Heart right ventricle (tissue), 16 donors: ENCODE measurements around the gene NOX5. TPM values are rescaled to one million over a fixed set of nuclear protein-coding genes. Genes with fewer than 3 reads are reported as not detected.

Experiments
- ATAC-seq, 8 donors: fragments of 200-7000 bp; cut with Tn5 transposase; one replicate each; pipeline ENCODE4 v1.9.1; 2020; ENCODE audit warnings: mild to moderate bottlenecking in 8 of 8, moderate library complexity in 8 of 8, moderate number of reproducible peaks in 1 of 8
- DNase-seq, 2 donors: peaks; one replicate each; pipeline ENCODE4 v3.0.0-alpha.2; 2020
- H3K27ac ChIP-seq, 10 donors: fragments of 200-600 bp; sonication (generic) in 2 of 10; one replicate each; pipeline versions ENCODE4 v1.5.0 to v1.8.0; 2020 to 2022; ENCODE audit warnings: mild to moderate bottlenecking in 3 of 10
- H3K27me3 ChIP-seq, 7 donors: fragments of 200-600 bp; one replicate each; pipeline ENCODE4 v1.8.0; 2021 to 2022; ENCODE audit warnings: mild to moderate bottlenecking in 2 of 7
- H3K36me3 ChIP-seq, 9 donors: fragments of 200-600 bp; sonication (generic) in 1 of 9; one replicate each; pipeline versions ENCODE4 v1.5.0 to v1.8.0; 2020 to 2022; ENCODE audit warnings: mild to moderate bottlenecking in 2 of 9
- H3K4me1 ChIP-seq, 9 donors: fragments of 200-600 bp; sonication (generic) in 1 of 9; one replicate each; pipeline versions ENCODE4 v1.5.0 to v1.8.0; 2020 to 2022; ENCODE audit warnings: mild to moderate bottlenecking in 4 of 9
- H3K4me3 ChIP-seq, 10 donors: fragments of 200-600 bp; sonication (generic) in 2 of 10; one replicate each; pipeline versions ENCODE4 v1.5.0 to v1.8.0; 2020 to 2022; ENCODE audit warnings: mild to moderate bottlenecking in 7 of 10, moderate library complexity in 2 of 10
- H3K9me3 ChIP-seq, 11 donors: fragments of 200-600 bp in 10 of 11; sonication (generic) in 2 of 11; one replicate each; pipeline versions ENCODE4 v1.5.0 to v1.8.0; 2013 to 2022; ENCODE audit warnings: mild to moderate bottlenecking in 2 of 11, control low read depth in 1 of 11, moderate library complexity in 1 of 11
- CTCF ChIP-seq, 9 donors: fragments of 200-600 bp; sonication (generic) in 2 of 9; IDR thresholded peaks; one replicate each; pipeline versions ENCODE4 v1.5.0 to v1.8.0; 2021 to 2022; ENCODE audit warnings: antibody characterized with exemption in 9 of 9, mild to moderate bottlenecking in 5 of 9, moderate library complexity in 1 of 9
- WGBS, 2 donors: extraction: QIAGEN DNeasy Blood & Tissue Kit; methylation state at CpG; one replicate each; pipeline ENCODE4 v1.1.7; 2013; ENCODE audit warnings: inconsistent platforms in 1 of 2; 5-methylcytosine and 5-hydroxymethylcytosine counted together
- intact Hi-C, 10 donors: fragments of 100-400 bp; cut with DNase I; formaldehyde crosslinking; loops; one replicate each; pipeline versions ENCODE4 v1.11.1 to v1.14.2; 2022
- polyA plus RNA-seq, 2 donors: library from polyadenylated mRNA; stranded (reverse); fragments of 200-250 nt; gene quantifications; one replicate each; pipeline ENCODE4 v1.2.3, GENCODE V29; 2013
- total RNA-seq, 10 donors: library from RNA; stranded (reverse); fragmentation: NEBNext Ultra II Directional in 3 of 10; extraction: Animal tissue kit (Norgen Biotek cat#: 25700) in 3 of 10; gene quantifications; one replicate each; pipeline versions ENCODE4 v1.2.1 to v1.2.4, GENCODE V29; 2021 to 2023
- donor health status: Arrhythmogenic right ventricular cardiomyopathy.
- donor health status: ischemic (EF 13 %, LVEDD 7.1; RV severe dilation, severe dysfunction).
- donor health status: healthy with polysubstance abuse.
- donor health status: DM: no; HTN: yes; CAD: no.
- donor health status: DM: no; HTN: no; CAD: no.
- donor health status: ischemic (EF 25% LVEDD 6.9; RV normal size, moderate dysfunction).
- donor health status: ischemic (EF 25% LVEDD 5.7; RV mildly dilated, moderate dysfunction).
- donor health status: healthy.
- donor health status: DM: yes; HTN: yes; CAD: no.
- donor health status: Ischemic cardiomyopathy.
- donor health status: ischemic (EF 35%, LVEDD 5.7; RV mildly dilated, moderate dysfunction).
- donor health status: nonischemic (EF 11% LVEDD 7.7; RV severe dilation, severe dysfunction).
- donor health status: DM: yes; HTN: yes; CAD: no.
- donor health status: PGD.
- donor health status: ischemic (EF 29% LVEDD 5.4; RV normal size, mild dysfunction).
- donor health status: nonischemic (EF 23%, LVEDD 6.1; RV moderate dilation, normal function).

Gene NOX5
- total and polyA plus RNA-seq, 12 donors, result 0.06 to 0.37 (median 0.18) TPM; not detected in 4

- no peak overlapping the region for H3K27ac ChIP-seq
- ATAC-seq (no peak), DNase-seq (no peak)
- TF ChIP-seq CTCF (IDR thresholded peaks at IDR 0.05), result no peak
- no peaks in the 10 kb centered on the region for H3K9me3 ChIP-seq
- H3K36me3 ChIP-seq, result no peaks in the 10 kb centered on the region
- peaks cover 0 to 10% (median 0%) of the 10 kb centered on the region in 9 donors for H3K4me1 ChIP-seq
- intact Hi-C loops, result no loop called here
- H3K27me3 ChIP-seq, result peaks cover 0 to 20% (median 16%) of the 10 kb centered on the region in 7 donors
- WGBS, 2 donors, result 95 to 96% methylated on average over 9 of the region's 9 CpGs
- H3K4me3 ChIP-seq, result no peak overlapping the region
Observed at GRCh38 chr15:69027976-69028518, 13.6 kb downstream of the NOX5 start.

GRCh38 chr15:69031013-69032001, 16.8 kb downstream of the NOX5 start:
- TF ChIP-seq CTCF (IDR thresholded peaks at IDR 0.05), result peak in 8 of 9 donors; percentile 23 to 70 (median 56)
- no peak overlapping the region for H3K27ac ChIP-seq
- no peaks in the 10 kb centered on the region for H3K9me3 ChIP-seq
- H3K4me1 ChIP-seq, result peaks cover 0 to 10% (median 0%) of the 10 kb centered on the region in 9 donors
- 13 to 14% methylated on average over 42 of the region's 42 CpGs for WGBS, 2 donors
- H3K27me3 ChIP-seq, result peaks cover 0 to 42% (median 28%) of the 10 kb centered on the region in 7 donors
- ATAC-seq (peak; percentile 55 to 84 (median 78)), DNase-seq (peak; percentile 19 to 52)
- intact Hi-C loops, result no loop called here
- no peaks in the 10 kb centered on the region for H3K36me3 ChIP-seq
- peak overlapping the region in 8 of 10 donors; percentile 18 to 42 (median 32) for H3K4me3 ChIP-seq

- Histone ChIP-seq H3K4me1 (peaks cover 0 to 10% (median 0%) of the 10 kb centered on the region in 9 donors), H3K27ac (no peak overlapping the region), H3K36me3 (no peaks in the 10 kb centered on the region), H3K4me3 (peak overlapping the region in 6 of 10 donors; percentile 23 to 42 (median 32)), H3K9me3 (no peaks in the 10 kb centered on the region), H3K27me3 (peaks cover 0 to 42% (median 28%) of the 10 kb centered on the region in 7 donors)
- DNase-seq (no peak), ATAC-seq (no peak)
- TF ChIP-seq CTCF (IDR thresholded peaks at IDR 0.05), result no peak
- WGBS, 2 donors, result 55 to 59% methylated on average over 5 of the region's 5 CpGs
- intact Hi-C loops, result no loop called here
Observed at GRCh38 chr15:69032031-69032430, 17.5 kb downstream of the NOX5 start.

- Histone ChIP-seq H3K27ac (no peak overlapping the region), H3K4me3 (no peak overlapping the region), H3K27me3 (peaks cover 0 to 48% (median 28%) of the 10 kb centered on the region in 7 donors), H3K36me3 (no peaks in the 10 kb centered on the region), H3K9me3 (no peaks in the 10 kb centered on the region), H3K4me1 (peaks cover 0 to 10% (median 0%) of the 10 kb centered on the region in 9 donors)
- intact Hi-C loops, result no loop called here
- WGBS, 2 donors, result 84 to 85% methylated on average over 42 to 43 of the region's 43 CpGs
- no peak for DNase-seq
- no peak for TF ChIP-seq CTCF (IDR thresholded peaks at IDR 0.05)
- ATAC-seq, result no peak
Observed at GRCh38 chr15:69032703-69033373, 18.3 kb downstream of the NOX5 start.
